ENCODE data around the gene GLRA1.

Gene GLRA1

DNA sequence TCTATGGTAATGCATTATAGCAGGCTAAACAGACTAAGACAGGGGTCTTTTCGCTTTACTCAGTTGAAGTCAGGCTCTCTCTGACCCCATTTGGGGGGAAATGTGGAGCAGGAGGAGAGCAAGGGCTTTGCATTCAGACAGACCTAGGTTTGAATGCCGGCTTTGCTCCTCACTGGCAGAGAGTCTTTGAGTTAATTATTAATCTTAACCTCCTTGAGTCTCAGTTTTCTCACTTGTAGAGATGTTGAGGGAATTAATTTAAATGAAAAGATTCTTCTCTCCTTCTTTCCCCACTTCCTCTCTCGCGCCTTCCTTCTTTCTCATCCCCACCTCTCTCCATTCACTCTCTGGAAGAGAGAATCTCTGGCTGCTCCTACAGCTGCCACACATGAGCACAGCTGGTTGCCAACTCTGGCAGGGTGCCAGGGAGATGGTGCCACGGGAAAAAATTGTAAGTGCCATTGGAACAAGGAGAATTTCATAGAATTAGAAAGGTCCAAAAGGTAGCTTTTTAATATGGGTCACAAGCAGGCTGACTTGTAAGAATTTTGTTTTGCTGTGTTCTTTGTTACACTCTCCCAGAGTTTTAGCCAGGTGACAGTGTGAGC is 25.2 kb upstream of the GLRA1 start:
- TF ChIP-seq, protein P1, sequence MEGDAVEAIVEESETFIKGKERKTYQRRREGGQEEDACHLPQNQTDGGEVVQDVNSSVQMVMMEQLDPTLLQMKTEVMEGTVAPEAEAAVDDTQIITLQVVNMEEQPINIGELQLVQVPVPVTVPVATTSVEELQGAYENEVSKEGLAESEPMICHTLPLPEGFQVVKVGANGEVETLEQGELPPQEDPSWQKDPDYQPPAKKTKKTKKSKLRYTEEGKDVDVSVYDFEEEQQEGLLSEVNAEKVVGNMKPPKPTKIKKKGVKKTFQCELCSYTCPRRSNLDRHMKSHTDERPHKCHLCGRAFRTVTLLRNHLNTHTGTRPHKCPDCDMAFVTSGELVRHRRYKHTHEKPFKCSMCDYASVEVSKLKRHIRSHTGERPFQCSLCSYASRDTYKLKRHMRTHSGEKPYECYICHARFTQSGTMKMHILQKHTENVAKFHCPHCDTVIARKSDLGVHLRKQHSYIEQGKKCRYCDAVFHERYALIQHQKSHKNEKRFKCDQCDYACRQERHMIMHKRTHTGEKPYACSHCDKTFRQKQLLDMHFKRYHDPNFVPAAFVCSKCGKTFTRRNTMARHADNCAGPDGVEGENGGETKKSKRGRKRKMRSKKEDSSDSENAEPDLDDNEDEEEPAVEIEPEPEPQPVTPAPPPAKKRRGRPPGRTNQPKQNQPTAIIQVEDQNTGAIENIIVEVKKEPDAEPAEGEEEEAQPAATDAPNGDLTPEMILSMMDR (IDR thresholded peaks at IDR 0.05; ENCODE audit: low read depth, low read length, missing control alignments), result no peak
- DNase-seq (ENCODE audit: low read depth), result no peak
- no peak overlapping the region for H3K4me3 ChIP-seq (ENCODE audit: low read depth, low read length)
- in situ Hi-C loops (cut with HindIII; ENCODE audit: low sequenced_read_pairs), result no loop called here

GRCh38 chr5:151949113-151949512 is 24.5 kb upstream of the GLRA1 start:
- no peak for DNase-seq (ENCODE audit: low read depth)
- TF ChIP-seq, protein P1 (IDR thresholded peaks at IDR 0.05; ENCODE audit: low read depth, low read length, missing control alignments), result no peak
- in situ Hi-C loops (cut with HindIII; ENCODE audit: low sequenced_read_pairs), result no loop called here
- no peak overlapping the region for H3K4me3 ChIP-seq (ENCODE audit: low read depth, low read length)

GRCh38 chr5:151947931-151948608 is 23.4 kb upstream of the GLRA1 start:
- in situ Hi-C loops (cut with HindIII; ENCODE audit: low sequenced_read_pairs), result no loop called here
- no peak for DNase-seq (ENCODE audit: low read depth)
- TF ChIP-seq, protein P1 (IDR thresholded peaks at IDR 0.05; ENCODE audit: low read depth, low read length, missing control alignments), result no peak
- no peak overlapping the region for H3K4me3 ChIP-seq (ENCODE audit: low read depth, low read length)

DNA sequence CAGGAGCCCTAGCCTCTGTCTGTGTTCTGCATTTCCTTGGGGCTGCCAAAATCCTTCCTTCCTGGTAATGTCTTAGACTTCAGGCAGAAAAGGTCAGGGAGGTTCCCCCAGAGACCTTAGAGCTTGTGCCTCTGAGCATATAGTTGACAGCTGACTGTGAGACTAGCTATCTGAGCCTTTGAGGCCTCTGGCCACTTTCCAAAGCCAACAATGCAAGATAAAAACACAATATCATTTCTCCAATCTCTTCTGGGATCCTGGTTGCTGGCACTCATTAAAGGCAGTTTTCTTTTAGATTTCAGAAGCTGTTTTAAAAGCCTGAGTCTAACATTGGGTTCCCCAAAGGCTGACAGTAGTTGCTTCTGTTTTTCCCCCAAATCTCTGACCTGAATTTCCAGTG is 13.2 kb upstream of the GLRA1 start:
- H3K4me3 ChIP-seq (ENCODE audit: low read depth, low read length), result no peak overlapping the region
- TF ChIP-seq, protein P1 (IDR thresholded peaks at IDR 0.05; ENCODE audit: low read depth, low read length, missing control alignments), result no peak
- DNase-seq (ENCODE audit: low read depth), result no peak
- in situ Hi-C loops (cut with HindIII; ENCODE audit: low sequenced_read_pairs), result no loop called here

- no peak for DNase-seq (ENCODE audit: low read depth)
- H3K4me3 ChIP-seq (ENCODE audit: low read depth, low read length), result no peak overlapping the region
- TF ChIP-seq, protein P1 (IDR thresholded peaks at IDR 0.05; ENCODE audit: low read depth, low read length, missing control alignments), result no peak
- in situ Hi-C loops (cut with HindIII; ENCODE audit: low sequenced_read_pairs), result no loop called here
Measured at GRCh38 chr5:151935135-151935695, 10.6 kb upstream of the GLRA1 start.

DNA sequence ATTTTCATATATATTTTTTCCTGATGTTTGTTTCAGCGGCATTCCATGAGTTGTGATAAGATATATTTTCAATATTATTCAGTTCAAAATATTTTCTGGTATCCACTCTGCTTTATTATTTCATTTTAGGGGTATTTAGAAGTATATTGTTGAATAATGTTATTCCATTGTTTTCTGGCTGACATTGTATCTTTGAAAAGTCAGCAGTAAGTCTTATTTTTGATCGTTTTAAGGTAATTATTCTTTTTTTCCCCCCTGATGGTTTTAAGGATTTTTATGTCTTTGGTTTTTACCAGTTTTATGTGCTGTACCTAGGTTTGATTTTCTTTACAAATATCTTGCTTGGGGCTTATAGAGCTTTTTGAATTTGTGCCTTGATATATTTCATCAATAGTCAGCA is 6.6 kb upstream of the GLRA1 start:
- DNase-seq (ENCODE audit: low read depth), result no peak
- in situ Hi-C loops (cut with HindIII; ENCODE audit: low sequenced_read_pairs), result no loop called here
- TF ChIP-seq, protein P1 (IDR thresholded peaks at IDR 0.05; ENCODE audit: low read depth, low read length, missing control alignments), result no peak
- no peak overlapping the region for H3K4me3 ChIP-seq (ENCODE audit: low read depth, low read length)

All from astrocyte of the cerebellum (primary cell).